Epithelial cell of prostate (primary cell): ENCODE data around the gene CCDC61.

ENCODE experiments used
- DNase-seq: peaks from one replicate; pipeline ENCODE4 v3.0.0-alpha.2; 2011; ENCODE audit warnings: low read depth, low spot score
- H3K27ac ChIP-seq: fragments of 450-650 bp; 2 replicates; pipeline ENCODE4 v1.5.1; 2017; ENCODE audit warnings: mild to moderate bottlenecking

Gene CCDC61

DNA sequence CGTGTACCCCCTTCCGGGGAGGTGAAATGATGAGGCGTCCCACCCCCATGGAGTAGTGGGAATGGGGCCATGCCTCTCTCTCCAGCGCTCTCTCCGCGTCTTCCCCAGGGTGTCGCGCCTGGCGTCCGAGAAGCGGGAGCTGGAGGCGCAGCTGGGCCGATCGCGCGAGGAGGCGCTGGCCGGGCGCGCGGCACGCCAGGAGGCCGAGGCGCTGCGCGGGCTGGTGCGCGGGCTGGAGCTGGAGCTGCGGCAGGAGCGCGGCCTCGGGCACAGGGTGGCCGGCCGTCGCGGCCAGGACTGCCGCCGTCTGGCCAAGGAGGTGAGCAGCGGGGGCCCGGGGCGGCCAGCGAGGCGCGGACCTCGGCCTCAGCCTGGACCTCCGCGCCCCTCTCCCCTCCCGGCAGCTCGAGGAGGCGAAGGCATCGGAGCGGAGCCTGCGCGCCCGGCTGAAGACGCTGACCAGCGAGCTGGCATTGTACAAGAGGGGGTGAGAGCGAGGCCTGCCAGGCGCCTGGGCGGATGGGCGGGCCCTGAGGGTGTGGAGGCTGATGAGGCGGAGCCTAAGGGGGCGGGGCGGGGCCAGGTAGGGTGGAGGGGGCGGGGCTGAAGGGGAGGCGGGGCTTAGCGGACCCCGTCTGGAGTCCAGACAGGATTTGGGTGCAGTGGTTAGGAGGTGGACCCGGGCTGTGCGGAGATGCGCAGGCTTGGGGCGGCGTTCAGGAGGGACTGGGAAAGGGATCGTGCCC is 19.8 kb downstream of the CCDC61 start:
- no peak for DNase-seq
- H3K27ac ChIP-seq: no peak overlapping the region

- DNase-seq: no peak
- no peak overlapping the region for H3K27ac ChIP-seq
Measured at GRCh38 chr19:46015687-46016425, 20.6 kb downstream of the CCDC61 start.

- no peak overlapping the region for H3K27ac ChIP-seq
- DNase-seq: no peak
Measured at GRCh38 chr19:46016426-46017094, 21.3 kb downstream of the CCDC61 start.

DNA sequence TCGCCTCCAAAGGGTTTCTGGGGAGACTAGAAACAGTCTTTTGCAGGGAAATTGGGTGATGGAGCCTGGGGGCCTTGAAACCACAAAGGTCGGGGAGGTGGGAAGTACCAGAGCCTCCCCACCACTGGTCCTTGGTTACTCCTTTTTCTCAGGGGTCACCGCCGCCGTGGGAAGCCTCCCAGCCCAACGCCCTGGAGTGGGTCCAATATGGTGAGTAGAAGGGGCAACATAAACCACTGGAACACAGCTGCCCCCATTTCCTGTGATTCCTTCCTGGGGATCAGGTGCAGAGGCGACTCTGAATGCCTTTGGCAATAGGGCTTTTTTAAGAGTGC is 21.8 kb downstream of the CCDC61 start:
- no peak overlapping the region for H3K27ac ChIP-seq
- no peak for DNase-seq

- no peak for DNase-seq
- H3K27ac ChIP-seq: no peak overlapping the region
Measured at GRCh38 chr19:46017874-46018675, 22.8 kb downstream of the CCDC61 start.

GRCh38 chr19:46018729-46019251 is 23.5 kb downstream of the CCDC61 start:
- H3K27ac ChIP-seq: no peak overlapping the region
- no peak for DNase-seq

GRCh38 chr19:46019270-46019669 is 24.0 kb downstream of the CCDC61 start:
- DNase-seq: no peak
- no peak overlapping the region for H3K27ac ChIP-seq

DNA sequence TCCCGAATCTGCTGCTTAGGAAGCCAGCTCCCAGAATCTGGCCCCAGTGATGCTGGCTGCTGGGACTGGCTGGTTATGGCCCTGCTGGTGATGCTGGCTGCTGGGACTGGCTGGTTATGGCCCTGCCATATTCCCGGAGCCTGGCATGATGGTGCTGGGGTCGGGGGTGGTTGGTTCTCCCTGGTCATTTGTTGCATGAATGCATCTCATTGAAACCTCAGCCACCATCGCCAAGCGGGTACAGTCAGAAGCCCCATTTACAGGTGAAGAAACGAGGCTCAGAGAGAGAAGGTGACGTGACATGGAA is 25.5 kb downstream of the CCDC61 start:
- DNase-seq: no peak
- no peak overlapping the region for H3K27ac ChIP-seq

- H3K27ac ChIP-seq: no peak overlapping the region
- DNase-seq: no peak
Measured at GRCh38 chr19:46021531-46022041, 26.3 kb downstream of the CCDC61 start.

- no peak for DNase-seq
Measured at GRCh38 chr19:46022061-46022430, 26.8 kb downstream of the CCDC61 start.

GRCh38 chr19:46022431-46023310 is 27.4 kb downstream of the CCDC61 start, which contains the start of gene PGLYRP1:
Gene PGLYRP1 (minus strand): TSS chr19:46023053. CDS start chr19:46023021, 32 bp downstream.
- no peak within 1 kb of the TSS for H3K27ac ChIP-seq
- DNase-seq: no peak

More at GRCh38 chr19:46022061-46022430, 26.8 kb downstream of the CCDC61 start:
- H3K27ac ChIP-seq: no peak overlapping the region

DNA sequence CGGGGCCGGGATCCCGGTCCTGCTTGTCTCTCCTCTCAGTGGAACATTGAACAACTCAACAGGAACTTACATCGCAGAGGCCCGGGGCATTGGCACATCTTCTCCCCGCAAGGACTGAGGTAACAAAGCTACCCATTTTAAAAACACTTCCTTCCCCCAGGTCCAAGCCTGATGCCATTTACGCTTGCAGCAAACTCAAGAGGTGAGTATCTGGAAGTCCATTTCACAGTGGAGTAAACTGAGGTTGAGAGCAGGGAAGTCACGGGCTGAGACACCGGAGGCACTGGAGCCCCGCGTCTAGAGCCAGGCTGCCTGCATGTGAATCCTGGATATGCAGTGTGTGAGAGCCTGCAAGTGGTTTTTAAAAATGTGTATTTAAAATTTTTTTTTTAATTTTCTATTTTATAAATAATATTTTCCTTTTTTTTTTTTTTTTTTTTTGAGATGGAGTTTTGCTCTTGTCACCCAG is 28.1 kb downstream of the CCDC61 start:
- no peak overlapping the region for H3K27ac ChIP-seq
- DNase-seq: no peak

- no peak overlapping the region for H3K27ac ChIP-seq
- no peak for DNase-seq
Measured at GRCh38 chr19:46025835-46026234, 30.6 kb downstream of the CCDC61 start.

- no peak overlapping the region for H3K27ac ChIP-seq
- no peak for DNase-seq
Measured at GRCh38 chr19:46030812-46031550, 35.7 kb downstream of the CCDC61 start.

- no peak for DNase-seq
- no peak overlapping the region for H3K27ac ChIP-seq
Measured at GRCh38 chr19:46031781-46032596, 36.7 kb downstream of the CCDC61 start.

DNA sequence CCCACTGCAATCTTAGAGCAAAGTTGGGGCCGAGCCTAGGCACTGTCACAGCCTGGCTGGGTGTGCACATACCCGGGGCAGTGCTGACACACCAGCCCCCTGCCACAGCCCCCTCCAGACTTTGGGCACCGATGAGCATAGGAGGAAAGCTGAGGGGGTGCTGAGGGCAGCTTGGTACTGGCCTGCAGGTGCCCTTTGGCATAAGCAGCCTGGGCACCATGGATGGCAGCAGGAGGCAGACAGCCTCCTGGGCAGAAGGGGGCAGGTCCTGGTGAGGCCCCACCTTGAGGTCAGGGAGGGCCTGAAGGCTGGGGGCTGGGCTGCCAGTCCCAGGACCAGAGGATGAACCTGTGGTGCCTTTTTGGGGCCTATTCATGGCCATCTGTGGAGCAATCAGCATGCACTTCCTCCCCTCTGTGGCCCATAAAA is 37.3 kb downstream of the CCDC61 start:
- DNase-seq: no peak
- no peak overlapping the region for H3K27ac ChIP-seq

DNA sequence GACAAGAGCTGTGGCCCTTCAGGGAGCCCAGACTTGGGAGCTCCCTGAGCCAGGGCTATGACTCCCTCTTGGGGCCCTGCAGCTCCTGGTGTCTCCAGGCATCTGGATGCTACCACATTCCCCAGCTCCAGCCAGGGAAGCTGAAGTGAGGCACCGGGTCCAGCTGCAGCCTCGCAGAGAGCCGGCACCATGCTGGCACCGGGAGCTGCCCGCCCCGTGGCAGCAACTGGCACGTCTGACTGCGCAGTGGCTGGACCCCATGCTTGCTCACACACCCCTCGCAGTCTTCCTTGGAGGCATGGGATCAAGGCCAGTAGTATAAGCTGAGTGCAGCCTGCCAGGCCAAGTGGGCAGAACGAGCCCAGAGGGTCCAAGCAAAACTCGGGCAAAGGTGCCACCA is 38.1 kb downstream of the CCDC61 start:
- no peak overlapping the region for H3K27ac ChIP-seq
- DNase-seq: no peak

GRCh38 chr19:46035546-46035945 is 40.3 kb downstream of the CCDC61 start:
- H3K27ac ChIP-seq: no peak overlapping the region
- no peak for DNase-seq
